Erythroblast (primary cell): Measurements from ENCODE around the gene UBA3.

Source experiments
- GATA1 ChIP-seq: IDR thresholded peaks from 2 replicates; pipeline ENCODE4 v1.6.1; 2011; ENCODE audit warnings: low read depth, mild to moderate bottlenecking, control low read depth, low read length, moderate library complexity
- POLR2A ChIP-seq: IDR thresholded peaks from 2 replicates; pipeline ENCODE4 v1.6.1; 2011; ENCODE audit warnings: mild to moderate bottlenecking, low read length

GRCh38 chr3:69005071-69005790 is 74.9 kb downstream of the UBA3 start:
- TF ChIP-seq POLR2A (no peak), GATA1 (no peak)
